ENCODE measurements around the gene KLHL22.

Gene KLHL22

GRCh38 chr22:20533879-20534265 is 38.3 kb upstream of the KLHL22 start:
- TF ChIP-seq CTCF (IDR thresholded peaks at IDR 0.05; ENCODE audit: insufficient read depth, missing control alignments) = no peak
- DNase-seq (ENCODE audit: insufficient read length, low spot score) (no peak), FAIRE-seq (no peak)

GRCh38 chr22:20533095-20533878 is 37.7 kb upstream of the KLHL22 start:
- no peak for TF ChIP-seq CTCF (IDR thresholded peaks at IDR 0.05; ENCODE audit: insufficient read depth, missing control alignments)

GRCh38 chr22:20532256-20532993 is 36.8 kb upstream of the KLHL22 start:
- DNase-seq (ENCODE audit: insufficient read length, low spot score) (no peak), FAIRE-seq (no peak)
- no peak for TF ChIP-seq CTCF (IDR thresholded peaks at IDR 0.05; ENCODE audit: insufficient read depth, missing control alignments)

More at GRCh38 chr22:20533095-20533878, 37.7 kb upstream of the KLHL22 start:
- FAIRE-seq = no peak
- DNase-seq (ENCODE audit: insufficient read length, low spot score) = no peak

- no peak for FAIRE-seq
- no peak for TF ChIP-seq CTCF (IDR thresholded peaks at IDR 0.05; ENCODE audit: insufficient read depth, missing control alignments)
- DNase-seq (ENCODE audit: insufficient read length, low spot score) = no peak
These were observed 36.0 kb upstream of the KLHL22 start for GRCh38 chr22:20531404-20532201.

- no peak for DNase-seq (ENCODE audit: insufficient read length, low spot score)
- no peak for TF ChIP-seq CTCF (IDR thresholded peaks at IDR 0.05; ENCODE audit: insufficient read depth, missing control alignments)
- no peak for FAIRE-seq
These were observed 35.5 kb upstream of the KLHL22 start for GRCh38 chr22:20531154-20531403.

- TF ChIP-seq CTCF (IDR thresholded peaks at IDR 0.05; ENCODE audit: insufficient read depth, missing control alignments) = no peak
- FAIRE-seq (no peak), DNase-seq (ENCODE audit: insufficient read length, low spot score) (no peak)
These were observed 35.0 kb upstream of the KLHL22 start for GRCh38 chr22:20530368-20531153.

Data from D721Med (cell line).